Activated CD4-positive, alpha-beta T cell treated with anti-CD3 and anti-CD28 coated beads for 36 hours (primary cell): Measurements from ENCODE around the gene GFOD1. TPM values are rescaled to one million over a fixed set of nuclear protein-coding genes. Genes with fewer than 3 reads are reported as not detected.

Source experiments
- ATAC-seq: fragments of 200-7000 bp; cut with Tn5 transposase; one replicate; pipeline ENCODE4 v1.10.0; 2021; ENCODE audit warnings: mild to moderate bottlenecking, moderate library complexity
- CTCF ChIA-PET: fragments of 350-600 bp; sonication (Branson Sonifier 250); formaldehyde crosslinking; loops from one replicate; lab custom pipeline; 2021; ENCODE audit warnings: antibody characterized with exemption; lab: Charles Lee
- POLR2A ChIA-PET: fragments of 350-600 bp; sonication (Branson Sonifier 250); formaldehyde crosslinking; loops from one replicate; lab custom pipeline; 2021; ENCODE audit warnings: antibody characterized with exemption, inconsistent platforms; lab: Charles Lee
- DNase-seq: peaks from one replicate; pipeline ENCODE4 v3.0.0-alpha.2; 2020
- H3K27ac Mint-ChIP-seq: one replicate; pipeline ENCODE4 v1.8.0; 2021; ENCODE audit warnings: mixed read lengths
- H3K27me3 Mint-ChIP-seq: one replicate; pipeline ENCODE4 v1.8.0; 2021; ENCODE audit warnings: mixed read lengths
- H3K36me3 Mint-ChIP-seq: one replicate; pipeline ENCODE4 v1.8.0; 2021; ENCODE audit warnings: low read depth, mixed read lengths
- H3K4me1 Mint-ChIP-seq: one replicate; pipeline ENCODE4 v1.8.0; 2021; ENCODE audit warnings: mixed read lengths
- H3K4me3 Mint-ChIP-seq: one replicate; pipeline ENCODE4 v1.8.0; 2021; ENCODE audit warnings: mild to moderate bottlenecking, moderate library complexity, mixed read lengths
- H3K9me3 Mint-ChIP-seq: one replicate; pipeline ENCODE4 v1.8.0; 2021; ENCODE audit warnings: low read depth, mixed read lengths
- intact Hi-C, 2 experiments: fragments of 100-400 bp; cut with DNase I in 1 of 2; cut with micrococcal nuclease in 1 of 2; formaldehyde crosslinking; loops; one replicate each; pipeline versions ENCODE4 v1.14.2 to v1.15.1; 2022 to 2024; cut with DNase I, micrococcal nuclease
- total RNA-seq, 2 experiments: library from RNA; stranded (reverse); gene quantifications; one replicate each; pipeline ENCODE4 v1.2.3, GENCODE V29; 2021

The GFOD1 gene, protein sequence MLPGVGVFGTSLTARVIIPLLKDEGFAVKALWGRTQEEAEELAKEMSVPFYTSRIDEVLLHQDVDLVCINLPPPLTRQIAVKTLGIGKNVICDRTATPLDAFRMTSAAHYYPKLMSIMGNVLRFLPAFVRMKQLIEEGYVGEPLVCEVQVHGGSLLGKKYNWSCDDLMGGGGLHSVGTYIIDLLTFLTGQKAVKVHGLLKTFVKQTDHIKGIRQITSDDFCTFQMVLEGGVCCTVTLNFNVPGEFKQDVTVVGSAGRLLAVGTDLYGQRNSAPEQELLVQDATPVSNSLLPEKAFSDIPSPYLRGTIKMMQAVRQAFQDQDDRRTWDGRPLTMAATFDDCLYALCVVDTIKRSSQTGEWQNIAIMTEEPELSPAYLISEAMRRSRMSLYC
- total RNA-seq = 1 to 10 TPM; 4.2 to 5.8 TPM

DNA sequence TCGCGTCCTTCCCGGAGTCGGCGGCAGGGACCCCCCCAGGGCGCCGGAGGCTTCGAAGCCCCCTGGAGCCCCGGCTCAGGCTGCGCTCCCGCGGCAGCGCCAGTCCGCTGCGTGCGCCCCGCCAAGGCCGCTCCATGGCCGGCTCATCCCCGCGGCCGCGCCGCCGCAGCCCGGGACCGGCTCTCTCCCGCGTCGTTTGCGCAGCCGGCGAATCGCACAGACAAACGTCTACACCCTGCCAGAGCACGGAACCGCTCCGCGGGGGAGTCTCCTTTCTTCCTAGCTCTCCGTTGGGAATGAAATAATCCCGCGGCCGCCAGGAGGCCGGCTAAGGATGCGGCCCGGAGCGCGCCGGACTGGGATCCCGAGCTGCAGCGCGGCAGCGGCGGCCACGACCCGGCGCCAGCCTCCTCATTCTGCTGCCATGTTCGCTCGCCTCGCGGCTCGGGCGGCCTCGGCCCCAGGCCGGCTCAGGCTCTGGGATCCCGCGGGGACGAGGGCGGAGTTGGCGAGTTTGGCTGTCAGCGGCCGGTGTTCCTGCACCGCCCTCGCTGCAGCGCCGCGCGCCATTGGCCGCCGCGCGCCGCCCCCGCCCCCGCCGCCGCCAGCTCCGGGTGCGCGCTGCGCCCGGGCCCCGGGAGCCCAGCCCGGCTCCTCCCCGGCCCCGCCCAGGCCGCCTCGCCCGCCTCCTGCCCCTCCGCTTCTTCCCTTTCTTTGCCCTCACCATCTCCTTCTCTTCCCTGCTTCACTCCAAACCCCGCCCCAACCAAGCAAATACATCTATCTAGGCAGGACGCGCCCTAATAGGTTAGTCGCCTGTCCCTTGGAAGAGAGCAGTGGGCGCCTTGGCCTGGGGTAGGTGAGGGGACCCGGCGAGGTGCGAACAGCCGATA is at the start of gene GFOD1:
Gene GFOD1, minus strand, starts transcription at position 479 of the 893 bp plus-strand sequence. CDS start 710 bp downstream, outside the sequence.
- H3K9me3 Mint-ChIP-seq = no peaks in the 10 kb centered on the region
- CTCF ChIA-PET = interaction anchor here (0.6 to 1.5 kb wide), 6 partner anchors 12 to 185 kb away, joined by 3 to 6 read pairs (median 4); partner anchors contain the start of gene TBC1D7

DNA sequence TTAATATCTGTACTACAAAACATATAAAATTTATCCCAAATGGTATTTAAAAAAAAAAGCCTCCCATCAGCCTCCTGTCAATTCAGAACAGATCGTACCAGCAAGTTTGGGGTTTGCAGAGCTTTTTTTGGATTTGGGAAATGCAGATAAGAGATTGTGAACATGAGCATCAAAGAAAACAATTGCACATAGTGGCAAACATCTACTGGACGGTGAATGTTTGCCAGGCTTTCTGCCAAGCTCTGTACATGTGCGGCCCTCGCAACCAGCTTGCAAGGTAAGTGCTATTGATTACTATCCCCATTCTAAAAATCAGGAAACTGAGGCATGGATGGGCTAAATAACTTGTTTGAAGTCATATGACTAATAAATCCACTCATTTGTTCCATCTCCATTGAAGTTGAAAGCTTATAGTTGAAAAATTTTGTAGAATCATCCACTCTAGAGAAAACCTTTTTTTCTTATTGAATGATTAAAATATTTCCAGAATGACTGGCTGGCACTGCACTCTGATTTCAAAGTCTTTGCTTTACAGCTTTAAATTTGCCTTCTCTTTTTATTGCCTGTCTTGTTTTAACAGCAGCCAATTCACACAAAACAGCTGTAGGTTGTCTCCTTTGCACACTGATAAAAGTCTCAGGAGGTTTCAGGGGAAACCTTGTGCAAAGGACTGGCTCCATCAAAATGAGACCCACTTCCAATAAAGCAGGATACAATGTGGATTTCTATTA is 49.6 kb upstream of the GFOD1 start:
- POLR2A ChIA-PET = no interaction called here
- no peaks in the 10 kb centered on the region for H3K36me3 Mint-ChIP-seq

More for the DNA sequence above, at the start of gene GFOD1:
- ATAC-seq (peak; percentile 83), DNase-seq (peak; percentile 87)
- Mint-ChIP-seq H3K36me3 (no peaks in the 10 kb centered on the region), H3K27ac (peak within 1 kb of the TSS; percentile 74), H3K4me3 (peak within 1 kb of the TSS; percentile 83), H3K4me1 (peaks cover 36% of the 10 kb centered on the region), H3K27me3 (peaks cover 8% of the 10 kb centered on the region)
- POLR2A ChIA-PET = interaction anchor here (0.6 to 1.3 kb wide), 2 partner anchors 132 to 152 kb away, joined by 3 to 4 read pairs; no protein-coding TSS in a partner anchor
- intact Hi-C loops = loop anchor here (1.0 to 5.0 kb wide), 13 partner anchors 21 to 1951 kb away; partner anchors contain the start of genes SIRT5 (in 2 of the 2), MCUR1 (in 1 of the 2), NOL7 (in 1 of the 2) and TBC1D7 (in 1 of the 2)

DNA sequence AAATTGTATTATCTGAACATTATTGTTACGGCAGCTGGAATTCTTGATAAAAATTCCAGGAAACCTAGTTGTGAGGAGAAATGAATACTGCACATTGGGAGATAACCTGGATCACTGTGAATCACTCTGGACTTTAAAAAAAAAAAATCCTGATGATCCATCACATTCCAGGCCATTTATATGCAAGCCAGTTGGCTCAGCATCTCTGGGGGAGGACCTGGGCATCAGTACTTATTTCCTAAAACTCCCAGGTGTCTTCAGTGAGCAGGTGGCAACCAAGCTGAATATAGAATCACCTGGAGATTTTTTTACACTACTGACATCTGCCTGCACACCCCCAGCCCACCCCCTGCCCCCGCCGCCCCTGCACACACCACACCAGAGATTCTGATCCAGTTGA is 47.9 kb upstream of the GFOD1 start:
- ATAC-seq (no peak), DNase-seq (no peak)
- no peaks in the 10 kb centered on the region for H3K4me1 Mint-ChIP-seq
- ChIA-PET POLR2A (no interaction called here), CTCF (no interaction called here)
- intact Hi-C loops = no loop called here
- H3K36me3 Mint-ChIP-seq = no peaks in the 10 kb centered on the region
- H3K27ac Mint-ChIP-seq = no peak overlapping the region
- H3K4me3 Mint-ChIP-seq = no peak overlapping the region
- H3K9me3 Mint-ChIP-seq = no peaks in the 10 kb centered on the region
- H3K27me3 Mint-ChIP-seq = peaks cover 2% of the 10 kb centered on the region

More for the DNA sequence above, 49.6 kb upstream of the GFOD1 start:
- DNase-seq (no peak), ATAC-seq (no peak)
- CTCF ChIA-PET = interaction anchor here (0.5 to 2.5 kb wide), 6 partner anchors 38 to 254 kb away, joined by 3 to 10 read pairs (median 4); partner anchors contain the start of gene SIRT5
- Mint-ChIP-seq H3K9me3 (no peaks in the 10 kb centered on the region), H3K4me1 (no peaks in the 10 kb centered on the region), H3K27me3 (peaks cover 2% of the 10 kb centered on the region), H3K4me3 (no peak overlapping the region), H3K27ac (no peak overlapping the region)
- intact Hi-C loops = no loop called here

DNA sequence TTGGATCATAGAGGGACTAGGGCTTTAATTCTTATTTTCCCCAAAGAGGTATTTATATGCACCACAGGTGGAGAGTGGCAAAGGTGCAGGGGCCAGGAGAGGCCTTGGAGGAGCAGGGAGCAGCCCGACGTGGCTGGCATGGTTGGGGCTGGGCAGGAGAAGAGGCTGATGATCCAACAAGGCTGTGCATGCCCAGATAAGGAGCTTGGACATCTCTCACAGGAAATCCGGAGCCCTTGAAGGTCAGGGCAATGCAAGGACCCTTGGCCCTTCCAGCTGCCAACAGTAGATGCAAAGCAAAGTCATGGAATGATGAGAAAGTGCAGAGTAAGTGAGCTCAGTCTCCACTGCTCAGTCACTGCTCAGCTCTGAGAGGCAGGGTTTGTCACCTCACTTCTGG is 47.1 kb upstream of the GFOD1 start:
- no peaks in the 10 kb centered on the region for H3K4me1 Mint-ChIP-seq
- CTCF ChIA-PET = no interaction called here

DNA sequence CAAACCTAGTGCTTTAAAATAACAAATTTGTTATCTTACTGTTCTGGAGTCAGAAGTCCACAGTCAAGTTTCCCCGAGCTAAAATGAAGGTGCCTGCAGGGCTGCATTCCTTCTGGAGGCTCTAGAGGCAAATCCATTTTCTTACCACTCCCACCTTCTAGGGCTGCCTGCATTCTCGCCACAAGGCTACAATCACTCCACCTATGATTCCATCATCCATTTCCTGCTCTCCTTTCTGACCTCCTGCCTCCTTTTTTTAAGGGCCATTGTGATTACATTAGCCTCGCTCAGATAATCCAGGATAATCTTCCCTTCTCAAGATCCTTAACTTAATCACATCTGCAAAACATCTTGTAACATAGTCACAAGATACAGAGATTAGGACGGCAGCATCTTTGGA is 44.6 kb upstream of the GFOD1 start:
- ATAC-seq (no peak), DNase-seq (no peak)
- CTCF ChIA-PET = interaction anchor here (1.0 to 1.6 kb wide), 3 partner anchors 11 to 105 kb away, joined by 3 to 4 read pairs (median 4); no protein-coding TSS in a partner anchor
- H3K9me3 Mint-ChIP-seq = no peaks in the 10 kb centered on the region
- POLR2A ChIA-PET = no interaction called here
- no peaks in the 10 kb centered on the region for H3K36me3 Mint-ChIP-seq
- H3K27me3 Mint-ChIP-seq = peaks cover 2% of the 10 kb centered on the region
- intact Hi-C loops = no loop called here
- H3K4me3 Mint-ChIP-seq = no peak overlapping the region
- peaks cover 4% of the 10 kb centered on the region for H3K4me1 Mint-ChIP-seq
- no peak overlapping the region for H3K27ac Mint-ChIP-seq

More for the DNA sequence above, 47.1 kb upstream of the GFOD1 start:
- Mint-ChIP-seq H3K4me3 (no peak overlapping the region), H3K27me3 (peaks cover 2% of the 10 kb centered on the region), H3K36me3 (no peaks in the 10 kb centered on the region), H3K27ac (no peak overlapping the region), H3K9me3 (no peaks in the 10 kb centered on the region)
- DNase-seq = no peak
- intact Hi-C loops = no loop called here
- no peak for ATAC-seq
- POLR2A ChIA-PET = interaction anchor here (0.6 kb wide), 1 partner anchor 41 kb away, joined by 3 read pairs; no protein-coding TSS in a partner anchor

DNA sequence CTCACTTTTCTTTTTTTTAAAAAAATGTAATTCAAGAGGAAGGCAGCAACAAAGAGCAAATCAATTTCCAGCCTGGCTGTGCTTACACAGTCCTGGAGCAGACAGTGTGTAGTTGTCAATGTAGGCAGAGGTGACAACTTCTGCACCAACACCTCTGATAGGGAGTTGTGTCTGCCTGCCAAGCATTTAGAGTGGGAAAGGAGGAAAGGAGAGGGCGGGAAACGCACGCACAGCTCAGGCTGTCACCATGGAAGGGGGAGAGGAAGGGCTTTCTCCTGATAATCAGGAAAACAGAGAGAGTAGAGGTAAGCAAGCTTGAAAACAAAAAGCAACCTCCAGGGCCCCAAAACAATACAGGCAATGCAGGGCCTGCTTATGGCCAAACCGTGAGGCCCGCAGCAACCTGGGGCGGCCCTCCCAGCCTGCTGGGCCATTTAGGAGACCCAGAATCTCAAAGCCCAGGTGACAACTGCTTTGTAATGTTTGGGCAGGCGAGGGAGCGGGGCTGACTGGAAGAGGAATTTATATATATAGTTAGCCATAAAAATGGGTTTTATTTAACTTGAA is 41.5 kb upstream of the GFOD1 start:
- intact Hi-C loops = no loop called here
- ChIA-PET CTCF (no interaction called here), POLR2A (no interaction called here)
- H3K36me3 Mint-ChIP-seq = no peaks in the 10 kb centered on the region
- peaks cover 15% of the 10 kb centered on the region for H3K4me1 Mint-ChIP-seq
- DNase-seq = no peak
- no peak overlapping the region for H3K27ac Mint-ChIP-seq
- peaks cover 2% of the 10 kb centered on the region for H3K27me3 Mint-ChIP-seq
- H3K9me3 Mint-ChIP-seq = no peaks in the 10 kb centered on the region
- H3K4me3 Mint-ChIP-seq = no peak overlapping the region
- no peak for ATAC-seq

DNA sequence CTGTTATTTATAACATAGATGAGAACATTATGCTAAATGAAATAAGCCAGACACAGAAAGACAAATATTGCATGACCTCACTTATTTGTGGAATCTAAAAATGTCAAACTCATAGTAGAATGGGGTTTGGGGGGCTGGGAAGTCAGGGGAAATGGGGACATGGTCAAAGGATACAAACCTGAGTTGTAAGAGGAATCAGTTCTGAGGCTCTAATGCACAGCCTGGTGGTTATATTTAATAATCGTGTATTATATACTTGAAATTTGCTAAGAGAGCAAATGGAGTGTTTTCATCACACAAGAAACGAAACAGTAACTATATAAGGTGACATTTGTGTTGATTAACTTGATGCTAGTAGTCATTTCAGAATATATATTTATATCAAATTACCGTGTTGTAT is 40.8 kb upstream of the GFOD1 start:
- CTCF ChIA-PET = no interaction called here
- Mint-ChIP-seq H3K27ac (no peak overlapping the region), H3K4me1 (peaks cover 15% of the 10 kb centered on the region), H3K36me3 (no peaks in the 10 kb centered on the region), H3K4me3 (no peak overlapping the region), H3K9me3 (no peaks in the 10 kb centered on the region), H3K27me3 (peaks cover 2% of the 10 kb centered on the region)
- POLR2A ChIA-PET = no interaction called here
- DNase-seq (no peak), ATAC-seq (no peak)
- intact Hi-C loops = no loop called here

DNA sequence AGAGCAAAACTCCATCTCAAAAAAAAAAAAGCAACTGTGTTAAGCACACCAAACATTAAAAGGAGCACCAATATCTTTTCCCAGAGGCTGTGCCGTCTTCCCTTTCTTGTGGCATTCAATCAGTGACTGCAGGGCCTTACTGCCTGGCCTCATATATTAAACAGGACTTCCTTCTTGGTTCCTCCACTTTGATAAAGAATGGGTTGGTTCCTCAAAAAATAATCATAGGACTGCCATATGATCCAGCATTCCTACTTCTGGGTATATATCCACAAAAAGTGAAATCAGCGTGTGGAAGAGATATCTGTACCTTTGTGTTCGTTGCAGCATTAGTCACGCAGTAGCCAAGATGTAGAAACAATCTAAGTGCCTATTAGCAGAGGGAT is 40.3 kb upstream of the GFOD1 start:
- H3K27ac Mint-ChIP-seq = no peak overlapping the region
- H3K36me3 Mint-ChIP-seq = no peaks in the 10 kb centered on the region
- no peak for DNase-seq
- POLR2A ChIA-PET = no interaction called here
- CTCF ChIA-PET = no interaction called here
- ATAC-seq = no peak
- H3K4me3 Mint-ChIP-seq = no peak overlapping the region
- H3K9me3 Mint-ChIP-seq = no peaks in the 10 kb centered on the region
- H3K4me1 Mint-ChIP-seq = peaks cover 15% of the 10 kb centered on the region
- peaks cover 2% of the 10 kb centered on the region for H3K27me3 Mint-ChIP-seq
- intact Hi-C loops = no loop called here

DNA sequence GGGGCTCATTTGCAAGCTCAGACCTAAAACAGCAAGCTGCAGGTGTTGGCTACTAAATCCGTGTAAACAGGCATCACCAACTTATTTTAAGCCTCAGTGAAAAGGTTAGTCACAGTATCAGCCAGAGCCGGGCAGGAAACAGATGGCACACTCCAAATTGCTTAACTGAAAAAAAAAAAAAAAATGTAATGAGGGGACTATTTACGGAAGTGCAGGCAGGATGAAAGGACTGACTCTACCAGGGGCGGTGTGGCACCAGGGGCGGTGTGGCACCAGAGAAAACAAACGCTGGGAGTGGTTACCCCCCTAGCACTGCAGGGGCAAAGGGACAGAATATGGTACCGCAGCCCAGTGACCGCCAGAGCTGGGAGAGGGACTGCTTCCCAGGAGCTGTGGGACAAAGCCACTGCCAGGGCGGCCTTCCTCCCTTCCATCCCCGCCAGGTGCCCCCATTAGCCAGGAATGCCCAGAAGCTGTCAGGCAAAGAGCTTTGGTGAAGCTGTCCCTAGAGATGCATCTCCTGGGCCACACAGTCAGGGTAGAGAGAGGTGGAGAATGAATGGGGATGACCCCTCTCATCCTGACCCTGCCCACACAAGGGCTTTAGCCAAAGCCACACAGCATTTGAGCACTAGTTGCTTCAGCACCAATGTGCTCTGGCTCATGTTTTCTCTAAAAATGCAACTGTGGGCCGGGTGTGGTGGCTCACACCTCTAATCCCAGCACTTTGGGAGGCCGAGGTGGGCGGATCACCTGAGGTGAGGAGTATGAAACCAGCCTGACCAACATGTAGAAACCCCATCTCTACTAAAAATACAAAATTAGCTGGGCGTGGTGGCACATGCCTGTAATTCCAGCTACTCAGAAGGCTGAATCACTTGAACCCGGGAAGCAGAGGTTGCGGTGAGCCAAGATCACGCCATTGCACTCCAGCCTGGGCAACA is 39.6 kb upstream of the GFOD1 start:
- intact Hi-C loops = no loop called here
- peaks cover 15% of the 10 kb centered on the region for H3K4me1 Mint-ChIP-seq
- ChIA-PET CTCF (interaction anchor here (0.8 kb wide), 1 partner anchor 190 kb away, joined by 3 read pairs; no protein-coding TSS in a partner anchor), POLR2A (no interaction called here)
- peaks cover under 1% of the 10 kb centered on the region for H3K27me3 Mint-ChIP-seq
- DNase-seq = peak; percentile 48
- no peak overlapping the region for H3K4me3 Mint-ChIP-seq
- no peaks in the 10 kb centered on the region for H3K36me3 Mint-ChIP-seq
- peak overlapping the region; percentile 47 for H3K27ac Mint-ChIP-seq
- H3K9me3 Mint-ChIP-seq = no peaks in the 10 kb centered on the region
- ATAC-seq = peak; percentile 92

DNA sequence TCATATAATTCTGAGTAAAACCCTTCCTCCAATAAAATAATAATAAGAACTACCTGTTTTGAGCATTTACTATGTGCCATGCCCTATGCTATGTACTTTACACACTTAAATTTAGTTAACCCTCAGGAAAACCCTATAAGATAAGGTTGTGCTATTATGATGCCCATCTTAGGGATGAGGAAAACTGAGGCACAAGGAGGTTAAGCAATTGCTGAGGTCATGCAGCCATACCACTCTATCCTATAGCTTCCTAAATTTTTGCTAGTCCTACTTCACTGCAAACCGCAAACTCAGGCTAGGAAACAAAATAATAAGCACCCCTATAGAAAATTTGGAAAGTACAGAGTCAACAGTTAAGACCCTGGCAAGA is 38.9 kb upstream of the GFOD1 start:
- Mint-ChIP-seq H3K36me3 (no peaks in the 10 kb centered on the region), H3K4me3 (no peak overlapping the region), H3K27me3 (no peaks in the 10 kb centered on the region), H3K4me1 (peaks cover 15% of the 10 kb centered on the region), H3K9me3 (no peaks in the 10 kb centered on the region), H3K27ac (no peak overlapping the region)
- no peak for ATAC-seq
- no peak for DNase-seq
- POLR2A ChIA-PET = no interaction called here
- CTCF ChIA-PET = interaction anchor here (0.7 to 0.8 kb wide), 2 partner anchors 189 to 366 kb away, joined by 3 read pairs; no protein-coding TSS in a partner anchor
- intact Hi-C loops = no loop called here
